GM21619 (cell line): Measurements from ENCODE around the gene EDC4.

Experiments used
- ATAC-seq: cut with Tn5 transposase; IDR thresholded peaks from one replicate; pipeline ENCODE4 v1.9.1; 2021; ENCODE audit not compliant: unreplicated experiment

The EDC4 gene

GRCh38 chr16:67873435-67874370, 851 bp downstream of the EDC4 start:
- ATAC-seq = peak; percentile 15

- no peak for ATAC-seq
These were observed 1.5 kb downstream of the EDC4 start for GRCh38 chr16:67874372-67874771.

- ATAC-seq = no peak
These were observed 4.2 kb downstream of the EDC4 start for GRCh38 chr16:67877064-67877463.

- ATAC-seq = no peak
These were observed 5.4 kb downstream of the EDC4 start for GRCh38 chr16:67878232-67878631.

- no peak for ATAC-seq
These were observed 6.0 kb downstream of the EDC4 start for GRCh38 chr16:67878846-67879245.

GRCh38 chr16:67879462-67879861, 6.6 kb downstream of the EDC4 start:
- no peak for ATAC-seq

GRCh38 chr16:67879936-67880335, 7.1 kb downstream of the EDC4 start:
- no peak for ATAC-seq

GRCh38 chr16:67880584-67880983, 7.7 kb downstream of the EDC4 start:
- ATAC-seq = no peak

- no peak for ATAC-seq
These were observed 8.8 kb downstream of the EDC4 start for GRCh38 chr16:67881621-67882161.

GRCh38 chr16:67882374-67883145, 9.7 kb downstream of the EDC4 start:
- no peak for ATAC-seq

GRCh38 chr16:67883146-67883871, 10.5 kb downstream of the EDC4 start:
- no peak for ATAC-seq

- ATAC-seq = no peak
These were observed 11.0 kb downstream of the EDC4 start for GRCh38 chr16:67883872-67884261.

GRCh38 chr16:67884684-67885083, 11.8 kb downstream of the EDC4 start, which contains the start of gene NRN1L:
Gene NRN1L, plus strand, starts transcription at chr16:67884885. Its CDS starts 19 bp downstream, at chr16:67884904.
- ATAC-seq = no peak

- no peak for ATAC-seq
These were observed 12.7 kb downstream of the EDC4 start for GRCh38 chr16:67885545-67885944.

- ATAC-seq = no peak
These were observed 13.1 kb downstream of the EDC4 start for GRCh38 chr16:67885976-67886375.

GRCh38 chr16:67886387-67886786, 13.5 kb downstream of the EDC4 start:
- no peak for ATAC-seq

- no peak for ATAC-seq
These were observed 15.5 kb downstream of the EDC4 start for GRCh38 chr16:67888331-67888730.

GRCh38 chr16:67892375-67892774, 19.5 kb downstream of the EDC4 start:
- ATAC-seq = no peak

GRCh38 chr16:67892899-67893742, 20.3 kb downstream of the EDC4 start, which contains the start of gene PSKH1:
Gene PSKH1, plus strand, starts transcription at chr16:67893254. Its CDS starts 15,496 bp downstream, at chr16:67908750.
- peak; percentile 93 for ATAC-seq
